Upper lobe of right lung (tissue), 1 donor: ENCODE measurements around the gene TNPO2. TPM values are rescaled to one million over a fixed set of nuclear protein-coding genes. Genes with fewer than 3 reads are reported as not detected.
"Not testable (repeated sequence)": the region's sequence is repeated elsewhere in the genome, so short reads cannot be mapped to it uniquely, and the experiment has no call there.

Source experiments
- ATAC-seq: fragments of 200-7000 bp; cut with Tn5 transposase; one replicate; pipeline ENCODE4 v1.9.1; 2020; ENCODE audit warnings: mild to moderate bottlenecking, moderate library complexity
- DNase-seq: peaks from one replicate; pipeline ENCODE4 v3.0.0-alpha.2; 2020
- H3K27ac ChIP-seq: fragments of 200-600 bp; one replicate; pipeline ENCODE4 v1.8.0; 2022
- H3K27me3 ChIP-seq: fragments of 200-600 bp; one replicate; pipeline ENCODE4 v1.8.0; 2022; ENCODE audit warnings: mild to moderate bottlenecking
- H3K36me3 ChIP-seq: fragments of 200-600 bp; one replicate; pipeline ENCODE4 v1.8.0; 2022
- H3K4me1 ChIP-seq: fragments of 200-600 bp; one replicate; pipeline ENCODE4 v1.8.0; 2022
- H3K4me3 ChIP-seq: fragments of 200-600 bp; one replicate; pipeline ENCODE4 v1.8.0; 2022; ENCODE audit warnings: mild to moderate bottlenecking
- H3K9me3 ChIP-seq: fragments of 200-600 bp; one replicate; pipeline ENCODE4 v1.8.0; 2022
- CTCF ChIP-seq: fragments of 200-600 bp; IDR thresholded peaks from one replicate; pipeline ENCODE4 v1.8.0; 2022; ENCODE audit warnings: antibody characterized with exemption
- intact Hi-C: fragments of 100-400 bp; cut with DNase I; formaldehyde crosslinking; loops from one replicate; pipeline ENCODE4 v1.11.0; 2022
- total RNA-seq: library from RNA; stranded (reverse); fragmentation: NEBNext Ultra II Directional; extraction: Animal tissue kit (Norgen Biotek cat#: 25700); gene quantifications from one replicate; pipeline ENCODE4 v1.2.1, GENCODE V29; 2021
- donor health status: DM: no; HTN: yes; CAD: no; lungs with severe emphysema.

Gene TNPO2
- total RNA-seq, 1 donor from 2014 or later: 49.0 TPM

- DNase-seq: no peak
- ATAC-seq: no peak
Observed at GRCh38 chr19:12726988-12727316, 3.2 kb upstream of the TNPO2 start.

GRCh38 chr19:12725612-12726011, 1.9 kb upstream of the TNPO2 start:
- H3K4me3 ChIP-seq, H3K27ac ChIP-seq, intact Hi-C loops, H3K9me3 ChIP-seq, ATAC-seq, H3K27me3 ChIP-seq, DNase-seq: not testable (repeated sequence)
- H3K36me3 ChIP-seq: peaks cover 21% of the 10 kb centered on the region
- peaks cover 29% of the 10 kb centered on the region for H3K4me1 ChIP-seq

More at GRCh38 chr19:12726988-12727316, 3.2 kb upstream of the TNPO2 start:
- intact Hi-C loops: no loop called here
- peaks cover 35% of the 10 kb centered on the region for H3K36me3 ChIP-seq
- H3K27ac ChIP-seq: no peak overlapping the region
- H3K9me3 ChIP-seq: no peaks in the 10 kb centered on the region
- TF ChIP-seq CTCF: no peak
- no peaks in the 10 kb centered on the region for H3K27me3 ChIP-seq
- no peak overlapping the region for H3K4me3 ChIP-seq
- H3K4me1 ChIP-seq: peaks cover 17% of the 10 kb centered on the region

GRCh38 chr19:12723381-12723640, 421 bp downstream of the TNPO2 start:
- Histone ChIP-seq H3K27me3 (no peaks in the 10 kb centered on the region), H3K4me1 (peaks cover 33% of the 10 kb centered on the region), H3K27ac (peak overlapping the region; percentile 88), H3K36me3 (peaks cover 8% of the 10 kb centered on the region), H3K9me3 (no peaks in the 10 kb centered on the region), H3K4me3 (peak overlapping the region; percentile 63)
- DNase-seq: no peak
- TF ChIP-seq CTCF: no peak
- intact Hi-C loops: no loop called here
- no peak for ATAC-seq

DNA sequence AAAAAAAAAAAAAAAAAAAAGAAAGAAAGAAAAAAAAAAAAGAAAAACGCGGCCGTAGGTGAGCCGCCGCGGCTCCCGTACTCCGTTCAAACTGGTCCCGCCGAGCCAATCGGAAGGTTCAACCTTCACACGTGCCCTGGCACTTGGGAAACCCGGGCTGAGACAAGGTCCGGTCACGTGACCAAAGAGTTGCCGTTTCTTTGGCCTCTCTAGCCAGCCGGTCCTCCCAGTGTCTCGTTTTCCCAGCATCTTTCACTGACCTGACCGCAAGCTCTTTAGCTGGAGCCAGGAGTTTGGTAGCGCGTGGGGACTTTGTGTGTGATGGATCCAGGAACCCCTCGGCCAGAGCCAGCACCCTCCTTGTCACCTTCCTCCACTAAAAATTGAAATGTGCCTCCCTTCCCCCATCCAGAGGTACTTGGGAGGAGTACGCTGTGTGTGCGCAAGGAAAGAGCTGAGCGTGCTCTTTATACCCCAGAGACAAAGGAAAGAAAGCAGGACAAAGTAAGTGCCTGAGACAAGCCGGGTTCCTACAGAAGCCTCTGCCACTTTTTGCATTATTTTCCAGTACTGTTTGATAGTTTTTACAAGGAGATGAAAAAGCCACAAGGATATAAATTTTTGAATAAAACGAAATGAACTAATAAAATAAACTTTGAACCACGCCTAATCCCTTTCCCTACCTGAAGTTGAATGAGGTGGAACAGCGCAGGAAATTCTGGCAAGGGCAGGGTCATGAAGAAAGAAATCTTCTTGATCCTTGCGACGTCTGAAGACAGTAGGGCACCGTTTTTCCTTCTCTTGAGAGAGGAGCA, 959 bp downstream of the TNPO2 start:
- Histone ChIP-seq H3K4me3 (peak overlapping the region; percentile 63), H3K4me1 (peaks cover 33% of the 10 kb centered on the region), H3K9me3 (no peaks in the 10 kb centered on the region), H3K36me3 (peaks cover 12% of the 10 kb centered on the region), H3K27ac (peak overlapping the region; percentile 88), H3K27me3 (no peaks in the 10 kb centered on the region)
- peak; percentile 94 for ATAC-seq
- intact Hi-C loops: no loop called here
- peak; percentile 96 for DNase-seq
- no peak for TF ChIP-seq CTCF

DNA sequence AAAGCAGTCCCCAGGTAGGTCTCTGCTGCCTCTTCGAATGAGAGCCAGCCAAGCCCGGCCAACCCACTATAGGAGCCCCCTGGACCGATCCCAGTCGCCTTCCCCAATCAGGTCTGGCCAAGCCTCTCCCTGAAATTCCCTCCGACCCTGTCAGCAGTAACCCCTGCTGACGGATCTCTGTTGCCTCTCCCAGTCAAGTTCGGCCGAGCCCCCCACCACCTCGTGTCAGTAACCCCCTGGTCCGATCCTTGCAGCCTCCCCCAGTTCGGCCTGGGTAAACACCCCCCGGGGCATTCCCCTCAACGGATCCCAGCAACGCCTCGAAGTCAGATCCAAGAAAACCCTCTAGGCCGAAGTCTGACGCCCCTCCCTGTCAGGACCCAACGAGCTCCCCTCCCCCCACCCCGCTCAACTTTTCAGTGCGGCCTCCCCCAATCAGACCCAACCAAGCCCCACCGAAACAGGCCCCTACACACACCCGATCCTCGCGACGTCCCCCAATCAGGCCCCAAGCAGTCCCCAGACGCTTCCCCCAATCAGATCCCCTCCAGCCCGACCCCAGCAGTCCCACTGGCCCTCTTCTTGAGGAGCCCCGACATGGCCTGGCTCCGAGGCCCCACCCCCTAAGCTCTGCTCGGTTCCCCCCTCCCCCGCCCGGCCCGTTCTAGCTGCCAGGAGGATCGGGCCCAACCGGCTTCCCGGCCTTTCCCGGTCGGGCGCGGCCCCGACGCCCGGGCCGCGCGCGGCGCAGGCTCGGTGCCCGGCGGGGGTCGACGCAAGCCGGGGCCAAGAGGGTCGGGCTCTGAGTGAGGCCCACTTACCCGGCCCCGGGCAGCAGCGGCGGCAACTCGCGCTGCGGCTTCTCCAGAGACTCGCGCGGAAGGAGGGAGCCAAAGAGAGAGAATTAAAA, 1.8 kb downstream of the TNPO2 start:
- ATAC-seq: peak; percentile 74
- TF ChIP-seq CTCF: no peak
- H3K4me1 ChIP-seq: peaks cover 33% of the 10 kb centered on the region

More for the DNA sequence above, 1.8 kb downstream of the TNPO2 start:
- H3K27ac ChIP-seq: peak overlapping the region; percentile 88
- H3K36me3 ChIP-seq: peaks cover 19% of the 10 kb centered on the region
- H3K9me3 ChIP-seq: no peaks in the 10 kb centered on the region
- intact Hi-C loops: no loop called here
- peak overlapping the region; percentile 63 for H3K4me3 ChIP-seq
- peak; percentile 85 for DNase-seq
- H3K27me3 ChIP-seq: no peaks in the 10 kb centered on the region
